Osteoblast (primary cell): ENCODE measurements around the gene ZNF662. TPM values are rescaled to one million over a fixed set of nuclear protein-coding genes. Genes with fewer than 3 reads are reported as not detected.

Experiments used
- DNase-seq: peaks from one replicate; pipeline ENCODE4 v3.0.0; 2011; ENCODE audit warnings: low spot score, mixed read lengths; ENCODE audit not compliant: insufficient read length; ENCODE audit errors: missing footprints
- H2AFZ ChIP-seq: 2 replicates; pipeline ENCODE4 v1.6.0; 2011; ENCODE audit warnings: mild to moderate bottlenecking, low read length
- H3K27ac ChIP-seq: 2 replicates; pipeline ENCODE4 v1.5.1; 2011; ENCODE audit warnings: mild to moderate bottlenecking, low read depth, low read length, moderate library complexity
- H3K27me3 ChIP-seq: 2 replicates; pipeline ENCODE4 v1.6.0; 2012; ENCODE audit warnings: mild to moderate bottlenecking, control low read depth, inconsistent platforms, low read length, moderate library complexity; ENCODE audit not compliant: insufficient read depth
- H3K36me3 ChIP-seq: 2 replicates; pipeline ENCODE4 v1.5.1; 2011; ENCODE audit warnings: mild to moderate bottlenecking, low read length, control low read depth, moderate library complexity; ENCODE audit not compliant: insufficient read depth
- H3K4me1 ChIP-seq: 2 replicates; pipeline ENCODE4 v1.5.1; 2011; ENCODE audit warnings: mild to moderate bottlenecking, low read length, control low read depth, moderate library complexity; ENCODE audit not compliant: insufficient read depth
- H3K4me2 ChIP-seq: 2 replicates; pipeline ENCODE4 v1.6.0; 2011; ENCODE audit warnings: mild to moderate bottlenecking, low read length; ENCODE audit not compliant: insufficient read depth
- H3K4me3 ChIP-seq: fragments of 200-600 bp; sonication (generic); 3 replicates; pipeline ENCODE4 v1.5.1; 2012; ENCODE audit warnings: mild to moderate bottlenecking, low read length, inconsistent platforms; ENCODE audit not compliant: insufficient read depth
- H3K79me2 ChIP-seq: 2 replicates; pipeline ENCODE4 v1.6.0; 2012; ENCODE audit warnings: mild to moderate bottlenecking, low read length, control low read depth, inconsistent platforms; ENCODE audit not compliant: insufficient read depth
- H3K9me3 ChIP-seq: 2 replicates; pipeline ENCODE4 v1.5.1; 2011; ENCODE audit warnings: low read depth, low read length, control low read depth
- H4K20me1 ChIP-seq: 2 replicates; pipeline ENCODE4 v1.6.0; 2012; ENCODE audit warnings: mild to moderate bottlenecking, low read length, control low read depth; ENCODE audit not compliant: insufficient read depth
- CTCF ChIP-seq: IDR thresholded peaks from 2 replicates; pipeline ENCODE4 v1.5.1; 2011; ENCODE audit warnings: mild to moderate bottlenecking, low read depth, low read length, moderate library complexity; ENCODE audit errors: extremely low read depth
- total RNA-seq: library from RNA; depleted of rRNA; stranded (reverse); fragments of >200 nt; gene quantifications from 2 replicates; pipeline ENCODE4 v1.2.3, GENCODE V29; 2012

The ZNF662 gene
- total RNA-seq, 1 donor, result 4.0 TPM

GRCh38 chr3:42911551-42911950, 5.6 kb downstream of the ZNF662 start:
- H3K27me3 ChIP-seq, result no peaks in the 10 kb centered on the region
- DNase-seq, result no peak
- no peak for TF ChIP-seq CTCF

GRCh38 chr3:42914771-42915515, 9.0 kb downstream of the ZNF662 start:
- no peak overlapping the region for H3K4me3 ChIP-seq
- TF ChIP-seq CTCF, result no peak
- no peaks in the 10 kb centered on the region for H3K27me3 ChIP-seq
- H3K27ac ChIP-seq, result no peak overlapping the region
- H3K79me2 ChIP-seq, result no peaks in the 10 kb centered on the region
- H3K36me3 ChIP-seq, result peaks cover 24% of the 10 kb centered on the region
- H3K4me1 ChIP-seq, result no peaks in the 10 kb centered on the region
- DNase-seq, result no peak
- peaks cover 25% of the 10 kb centered on the region for H3K9me3 ChIP-seq
- H2AFZ ChIP-seq, result no peak overlapping the region
- H4K20me1 ChIP-seq, result no peaks in the 10 kb centered on the region
- no peak overlapping the region for H3K4me2 ChIP-seq

More at GRCh38 chr3:42911551-42911950, 5.6 kb downstream of the ZNF662 start:
- Histone ChIP-seq H3K4me1 (no peaks in the 10 kb centered on the region), H3K4me2 (no peak overlapping the region), H2AFZ (no peak overlapping the region), H3K36me3 (peaks cover 24% of the 10 kb centered on the region), H3K79me2 (no peaks in the 10 kb centered on the region), H3K27ac (no peak overlapping the region), H3K4me3 (no peak overlapping the region), H3K9me3 (peaks cover 22% of the 10 kb centered on the region), H4K20me1 (no peaks in the 10 kb centered on the region)

- no peaks in the 10 kb centered on the region for H4K20me1 ChIP-seq
- TF ChIP-seq CTCF, result no peak
These were observed 17.7 kb downstream of the ZNF662 start for GRCh38 chr3:42923606-42924005.

GRCh38 chr3:42926310-42926709, 20.4 kb downstream of the ZNF662 start:
- no peak overlapping the region for H3K27ac ChIP-seq
- no peaks in the 10 kb centered on the region for H3K79me2 ChIP-seq
- H3K4me1 ChIP-seq, result no peaks in the 10 kb centered on the region
- no peaks in the 10 kb centered on the region for H3K36me3 ChIP-seq
- no peaks in the 10 kb centered on the region for H3K9me3 ChIP-seq
- no peaks in the 10 kb centered on the region for H3K27me3 ChIP-seq
- H3K4me2 ChIP-seq, result no peak overlapping the region
- no peaks in the 10 kb centered on the region for H4K20me1 ChIP-seq
- no peak overlapping the region for H2AFZ ChIP-seq
- TF ChIP-seq CTCF, result no peak
- no peak overlapping the region for H3K4me3 ChIP-seq
- no peak for DNase-seq

More at GRCh38 chr3:42923606-42924005, 17.7 kb downstream of the ZNF662 start:
- H3K36me3 ChIP-seq, result no peaks in the 10 kb centered on the region
- no peaks in the 10 kb centered on the region for H3K79me2 ChIP-seq
- DNase-seq, result no peak
- H3K27ac ChIP-seq, result no peak overlapping the region
- H2AFZ ChIP-seq, result no peak overlapping the region
- H3K9me3 ChIP-seq, result no peaks in the 10 kb centered on the region
- H3K27me3 ChIP-seq, result no peaks in the 10 kb centered on the region
- no peaks in the 10 kb centered on the region for H3K4me1 ChIP-seq
- H3K4me2 ChIP-seq, result no peak overlapping the region
- H3K4me3 ChIP-seq, result no peak overlapping the region
